Measurements from ENCODE around the gene MYH10.
"Not testable (repeated sequence)": the region's sequence is repeated elsewhere in the genome, so short reads cannot be mapped to it uniquely, and the experiment has no call there.

The MYH10 gene

GRCh38 chr17:8630227-8630801 lies at the start of gene MYH10:
MYH10 (minus strand) TSS chr17:8630725; CDS start chr17:8623246, 7,479 bp downstream.
- DNase-seq (ENCODE audit: low read depth): no peak

DNA sequence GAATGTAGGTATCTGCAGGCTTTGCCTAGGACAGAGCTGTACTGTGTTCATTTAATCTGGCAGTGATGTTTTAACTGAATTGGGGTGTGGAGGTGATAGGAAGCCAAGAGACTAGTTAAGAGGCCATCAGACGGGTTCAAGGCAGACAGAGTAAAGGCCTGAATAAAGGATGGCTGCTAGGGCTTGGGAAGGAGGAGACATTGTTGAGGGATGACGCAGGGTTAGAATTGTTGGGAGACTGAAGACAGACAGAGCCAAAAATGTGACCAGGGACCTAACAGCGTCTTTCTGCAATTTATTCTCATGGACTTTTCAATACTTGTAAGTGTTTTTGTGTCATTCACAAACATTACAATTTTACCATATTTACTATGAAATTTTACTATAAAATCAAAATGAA lies 48.6 kb upstream of the MYH10 start:
- no peak for DNase-seq (ENCODE audit: low read depth)

DNA sequence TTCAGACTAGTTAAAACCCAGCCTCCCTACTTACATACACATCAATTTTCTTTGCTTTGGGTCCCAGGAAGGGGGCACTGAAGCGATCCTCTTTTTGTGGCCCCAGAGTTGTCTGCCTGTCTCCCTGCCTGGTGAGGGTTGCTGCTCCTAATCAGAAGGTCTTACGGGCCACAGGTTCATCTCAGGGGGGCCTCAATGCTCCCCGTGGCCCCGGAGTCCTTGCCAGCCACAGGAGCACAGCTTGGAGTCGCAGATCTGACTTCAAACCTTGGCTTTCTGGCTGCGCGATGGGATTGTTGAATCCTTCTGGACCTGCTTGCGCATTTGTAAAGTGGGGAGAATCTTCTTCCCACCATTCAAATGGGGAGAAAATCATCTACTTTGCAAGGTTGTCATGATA lies 44.8 kb upstream of the MYH10 start:
- DNase-seq (ENCODE audit: low read depth): no peak

DNA sequence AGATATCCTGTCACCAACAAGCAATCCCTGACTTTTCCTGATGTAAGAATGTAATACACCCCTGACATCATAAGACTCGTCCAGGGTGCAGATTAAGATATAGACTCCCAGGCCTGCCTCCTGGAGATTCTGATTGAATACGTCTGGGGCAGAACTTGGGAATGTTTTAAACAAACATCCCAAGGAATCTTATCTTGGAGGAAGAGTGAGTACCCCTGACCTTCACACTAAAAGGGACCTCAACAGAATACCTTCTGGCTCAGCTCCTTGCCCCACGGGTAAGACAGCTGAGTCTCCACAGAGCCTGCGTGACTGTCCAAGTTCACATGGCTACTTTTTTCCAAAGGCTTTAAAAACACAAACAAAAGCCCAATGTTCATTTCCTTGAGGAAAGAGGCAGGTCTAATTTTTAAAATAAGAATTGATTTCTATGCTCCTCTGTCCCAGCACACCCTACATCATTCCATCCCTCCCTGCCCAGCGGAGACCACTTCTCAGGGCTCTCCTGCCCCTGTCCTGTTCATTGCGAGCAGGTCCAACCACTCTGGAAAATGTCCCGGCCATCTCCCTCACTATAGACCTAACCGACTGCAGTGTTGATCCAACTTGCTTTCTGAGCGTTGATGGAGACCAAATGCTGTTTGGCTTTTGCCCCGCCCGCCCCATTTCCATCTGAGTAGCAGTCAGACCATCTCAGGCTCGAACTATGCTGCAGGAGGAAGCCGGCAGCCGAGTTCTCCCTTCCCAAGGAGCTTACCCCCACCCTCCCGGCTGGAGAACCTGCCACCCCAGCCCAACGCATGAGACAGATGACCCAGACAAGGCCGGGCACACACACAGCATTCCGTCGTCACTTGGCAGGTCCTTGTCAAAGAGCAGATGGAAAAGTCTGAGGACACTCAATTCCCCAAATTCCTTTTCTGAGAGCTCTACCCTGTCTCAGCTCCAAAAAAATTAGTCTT lies 44.1 kb upstream of the MYH10 start:
- no peak for DNase-seq (ENCODE audit: low read depth)

GRCh38 chr17:8673612-8674011 lies 43.1 kb upstream of the MYH10 start:
- no peak for DNase-seq (ENCODE audit: low read depth)

- no peak for DNase-seq (ENCODE audit: low read depth)
Measured at GRCh38 chr17:8672326-8672725, 41.8 kb upstream of the MYH10 start.

- DNase-seq (ENCODE audit: low read depth): no peak
Measured at GRCh38 chr17:8670421-8670820, 39.9 kb upstream of the MYH10 start.

- DNase-seq (ENCODE audit: low read depth): no peak
Measured at GRCh38 chr17:8668176-8668740, 37.7 kb upstream of the MYH10 start.

- no peak for DNase-seq (ENCODE audit: low read depth)
Measured at GRCh38 chr17:8667421-8667820, 36.9 kb upstream of the MYH10 start.

DNA sequence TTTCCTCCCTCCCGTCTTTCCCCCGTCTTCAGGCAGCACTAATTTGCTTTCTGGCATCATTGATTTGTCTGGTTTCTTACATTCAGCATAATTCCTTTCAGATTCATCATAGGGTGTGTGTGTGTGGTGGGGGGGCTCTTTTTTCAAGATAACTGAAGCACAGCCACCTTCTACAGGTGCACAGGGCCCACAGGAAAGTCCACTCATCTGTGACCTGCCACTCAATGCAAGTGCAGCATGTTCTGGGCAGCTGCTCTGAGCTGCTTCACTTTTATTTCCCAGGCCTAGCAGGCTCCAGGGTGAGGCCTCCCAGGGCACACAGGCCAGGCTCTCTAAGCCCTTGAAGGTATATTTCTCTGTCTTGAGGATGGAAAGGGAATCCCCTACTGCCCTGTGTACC lies 35.2 kb upstream of the MYH10 start:
- no peak for DNase-seq (ENCODE audit: low read depth)

DNA sequence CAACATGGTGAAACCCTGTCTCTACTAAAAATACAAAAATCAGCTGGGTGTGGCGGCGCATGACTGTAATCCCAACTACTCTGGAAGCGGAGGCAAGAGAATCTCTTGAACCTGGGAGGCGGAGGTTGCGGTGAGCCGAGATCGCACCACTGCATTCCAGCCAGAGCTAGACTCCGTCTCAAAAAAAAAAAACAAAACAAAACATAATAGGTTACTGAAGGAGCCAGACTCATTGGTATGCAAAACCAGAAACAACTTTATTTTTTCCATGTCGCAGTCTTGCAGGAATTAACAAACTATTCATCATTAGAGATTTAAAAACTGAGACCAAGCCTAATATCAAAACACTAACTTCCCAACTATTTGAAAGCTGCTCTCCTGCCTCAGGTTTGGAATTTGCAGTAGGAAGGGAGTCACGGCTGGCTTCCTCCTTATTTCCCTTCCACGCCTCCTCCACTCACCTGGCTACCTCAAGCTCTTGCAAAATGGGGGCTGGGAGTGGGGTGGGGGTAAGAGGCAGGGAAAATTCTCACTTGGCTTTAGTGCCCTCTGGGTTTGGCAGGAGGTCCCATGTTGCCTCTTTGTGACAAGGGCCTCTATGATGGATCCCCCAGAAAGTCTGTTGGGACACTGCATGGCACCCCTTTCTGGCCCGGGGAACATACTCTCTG lies 34.1 kb upstream of the MYH10 start:
- DNase-seq (ENCODE audit: low read depth): no peak

DNA sequence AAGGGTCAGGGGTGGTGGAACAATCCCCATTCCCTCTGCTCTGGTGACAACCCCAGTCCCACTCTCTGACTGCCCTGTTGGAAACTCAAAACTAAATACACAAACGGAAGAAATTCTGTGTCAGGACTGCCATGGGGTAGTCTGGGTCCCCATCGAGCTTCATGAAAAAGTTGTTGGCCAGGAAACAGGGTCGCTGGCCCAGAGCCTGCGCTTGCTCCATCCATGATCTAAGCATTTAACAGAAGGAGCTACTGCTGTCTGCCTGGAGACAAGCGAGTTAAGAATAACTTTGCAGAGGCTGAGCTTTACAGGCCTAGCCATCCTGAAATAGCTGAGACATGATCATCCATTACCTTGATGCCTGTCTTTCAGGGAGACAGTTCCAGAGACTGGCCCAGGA lies 32.4 kb upstream of the MYH10 start:
- DNase-seq (ENCODE audit: low read depth): no peak

DNA sequence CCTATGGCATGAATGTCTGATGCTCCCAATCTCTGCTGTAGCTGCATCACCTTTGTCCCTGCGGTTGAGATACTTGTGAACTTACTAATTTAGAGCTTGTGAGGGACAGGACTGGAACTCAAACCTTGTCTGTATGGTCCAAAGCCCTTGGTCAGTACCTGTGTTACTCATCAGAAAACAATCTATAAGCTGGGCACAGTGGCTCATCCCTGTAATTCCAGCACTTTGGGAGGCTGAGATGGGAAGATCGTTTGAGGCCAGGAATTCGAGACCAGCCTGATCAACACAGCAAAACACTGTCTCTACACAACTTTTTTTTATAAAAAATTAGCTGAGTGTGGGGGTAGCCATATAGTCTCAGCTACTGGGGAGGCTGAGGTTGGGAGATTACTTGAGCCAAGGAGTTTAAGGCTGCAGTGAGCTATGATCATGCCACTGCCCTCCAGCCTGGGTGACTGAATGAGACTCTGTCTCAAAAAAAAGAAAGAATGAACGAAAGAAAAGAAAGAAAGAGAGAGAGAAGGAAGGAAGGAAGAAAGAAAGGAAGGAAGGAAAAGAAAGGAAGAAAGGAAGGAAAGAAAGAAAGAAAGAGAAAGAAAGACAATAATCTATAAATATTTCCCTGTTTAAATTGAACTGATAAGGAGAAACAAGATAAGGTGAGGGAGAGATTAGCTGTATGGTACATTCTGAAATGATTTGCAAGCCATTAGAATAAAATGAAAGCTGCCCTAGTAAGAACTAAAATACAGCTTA lies 31.7 kb upstream of the MYH10 start:
- DNase-seq (ENCODE audit: low read depth): no peak

DNA sequence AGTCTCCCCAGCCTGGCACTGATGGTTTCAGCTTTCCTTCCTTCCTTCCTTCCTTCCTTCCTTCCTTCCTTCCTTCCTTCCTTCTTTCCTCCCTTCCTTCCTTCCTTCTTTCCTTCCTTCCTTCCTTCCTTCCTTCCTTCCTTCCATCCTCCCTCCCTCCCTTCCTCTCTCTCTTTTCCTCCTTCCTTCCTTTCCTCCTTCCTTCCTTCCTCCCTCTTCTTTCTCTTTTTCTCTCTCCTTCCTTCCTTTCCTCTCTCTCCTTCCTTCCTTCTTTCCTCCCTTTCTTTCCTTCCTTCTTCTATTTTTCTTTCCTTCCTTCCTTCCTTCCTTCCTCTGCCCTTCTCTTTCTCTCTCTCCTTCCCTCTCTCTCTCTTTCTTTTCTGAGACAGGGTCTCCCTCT lies 30.2 kb upstream of the MYH10 start:
- DNase-seq (ENCODE audit: low read depth): not testable (repeated sequence)

GRCh38 chr17:8659758-8660410 lies 29.4 kb upstream of the MYH10 start:
- no peak for DNase-seq (ENCODE audit: low read depth)

- no peak for DNase-seq (ENCODE audit: low read depth)
Measured at GRCh38 chr17:8658810-8659209, 28.3 kb upstream of the MYH10 start.

DNA sequence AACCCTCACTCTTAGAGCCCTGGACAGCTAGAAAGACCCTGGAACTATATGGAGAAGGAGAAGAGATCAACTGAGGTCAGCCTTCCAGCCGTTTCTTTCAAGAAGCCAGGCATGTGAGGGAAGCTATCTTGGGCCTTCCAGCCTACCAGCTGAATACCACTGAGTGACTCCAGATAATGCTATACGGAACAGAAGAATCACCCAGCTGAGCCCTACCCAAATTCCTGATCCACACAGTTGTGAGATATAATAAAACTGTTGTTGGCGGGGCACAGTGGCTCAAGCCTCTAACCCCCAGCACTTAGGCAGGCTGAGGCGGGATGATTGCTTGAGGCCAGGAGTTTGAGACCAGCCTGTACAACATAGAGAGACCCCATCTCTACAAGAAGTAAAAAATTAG lies 26.2 kb upstream of the MYH10 start:
- DNase-seq (ENCODE audit: low read depth): no peak

- DNase-seq (ENCODE audit: low read depth): no peak
Measured at GRCh38 chr17:8654822-8655221, 24.3 kb upstream of the MYH10 start.

- no peak for DNase-seq (ENCODE audit: low read depth)
Measured at GRCh38 chr17:8651013-8651412, 20.5 kb upstream of the MYH10 start.

DNA sequence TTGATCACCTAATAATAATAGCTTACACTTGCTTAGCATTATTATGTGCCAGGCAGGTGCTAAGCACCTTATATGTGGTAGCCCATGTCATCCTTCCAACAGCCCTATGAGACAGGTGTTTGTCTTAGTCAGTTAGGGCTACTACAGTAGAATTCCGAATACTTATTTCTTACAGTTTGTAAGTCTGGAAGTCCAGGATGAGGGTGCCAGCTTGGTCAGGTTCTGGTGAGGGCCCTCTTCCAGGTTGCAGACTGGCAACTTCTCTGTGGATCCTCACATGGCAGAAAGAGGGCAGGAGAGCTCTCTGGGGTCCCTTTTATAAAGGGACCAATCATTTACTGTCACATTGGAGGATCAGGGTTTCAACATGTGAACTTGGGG lies 19.6 kb upstream of the MYH10 start:
- DNase-seq (ENCODE audit: low read depth): no peak
